Choroid plexus epithelial cell (primary cell): ENCODE results near the gene CD22.
"Not testable (repeated sequence)": the region's sequence is repeated elsewhere in the genome, so short reads cannot be mapped to it uniquely, and the experiment has no call there.

ENCODE experiments used
- DNase-seq: peaks from one replicate; pipeline ENCODE4 v3.0.0-alpha.2; 2010; ENCODE audit warnings: low read depth
- H3K4me3 ChIP-seq: 2 replicates; pipeline ENCODE4 v1.5.1; 2011; ENCODE audit warnings: low read depth, mild to moderate bottlenecking, control low read depth, low read length, moderate library complexity
- TF ChIP-seq, protein P1 (sequence below): conservative IDR thresholded peaks from 2 replicates; pipeline ENCODE4 v1.5.1; 2011; ENCODE audit warnings: low read depth, mild to moderate bottlenecking, control low read depth, inconsistent platforms, low read length, moderate library complexity

Gene CD22

DNA sequence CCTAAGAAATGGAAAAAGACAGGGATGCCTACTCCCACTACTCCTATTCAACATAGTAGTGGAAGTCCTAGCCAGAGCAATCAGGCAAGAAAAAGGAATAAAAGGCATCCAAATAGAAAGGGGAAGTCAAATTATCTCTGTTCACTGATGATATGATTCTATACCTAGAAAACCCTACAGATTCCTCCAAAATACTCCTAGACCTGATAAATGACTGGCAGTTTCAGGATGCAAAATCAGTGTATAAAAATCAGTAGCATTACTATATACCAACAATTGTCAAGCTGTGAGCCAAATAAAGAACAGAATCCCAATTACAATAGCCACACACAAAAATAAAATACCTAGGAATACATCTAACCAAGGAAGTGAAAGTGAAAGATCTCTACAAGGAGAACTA lies 40.5 kb downstream of the CD22 start:
- TF ChIP-seq, protein P1, sequence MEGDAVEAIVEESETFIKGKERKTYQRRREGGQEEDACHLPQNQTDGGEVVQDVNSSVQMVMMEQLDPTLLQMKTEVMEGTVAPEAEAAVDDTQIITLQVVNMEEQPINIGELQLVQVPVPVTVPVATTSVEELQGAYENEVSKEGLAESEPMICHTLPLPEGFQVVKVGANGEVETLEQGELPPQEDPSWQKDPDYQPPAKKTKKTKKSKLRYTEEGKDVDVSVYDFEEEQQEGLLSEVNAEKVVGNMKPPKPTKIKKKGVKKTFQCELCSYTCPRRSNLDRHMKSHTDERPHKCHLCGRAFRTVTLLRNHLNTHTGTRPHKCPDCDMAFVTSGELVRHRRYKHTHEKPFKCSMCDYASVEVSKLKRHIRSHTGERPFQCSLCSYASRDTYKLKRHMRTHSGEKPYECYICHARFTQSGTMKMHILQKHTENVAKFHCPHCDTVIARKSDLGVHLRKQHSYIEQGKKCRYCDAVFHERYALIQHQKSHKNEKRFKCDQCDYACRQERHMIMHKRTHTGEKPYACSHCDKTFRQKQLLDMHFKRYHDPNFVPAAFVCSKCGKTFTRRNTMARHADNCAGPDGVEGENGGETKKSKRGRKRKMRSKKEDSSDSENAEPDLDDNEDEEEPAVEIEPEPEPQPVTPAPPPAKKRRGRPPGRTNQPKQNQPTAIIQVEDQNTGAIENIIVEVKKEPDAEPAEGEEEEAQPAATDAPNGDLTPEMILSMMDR: no peak
- DNase-seq: no peak
- no peak overlapping the region for H3K4me3 ChIP-seq

DNA sequence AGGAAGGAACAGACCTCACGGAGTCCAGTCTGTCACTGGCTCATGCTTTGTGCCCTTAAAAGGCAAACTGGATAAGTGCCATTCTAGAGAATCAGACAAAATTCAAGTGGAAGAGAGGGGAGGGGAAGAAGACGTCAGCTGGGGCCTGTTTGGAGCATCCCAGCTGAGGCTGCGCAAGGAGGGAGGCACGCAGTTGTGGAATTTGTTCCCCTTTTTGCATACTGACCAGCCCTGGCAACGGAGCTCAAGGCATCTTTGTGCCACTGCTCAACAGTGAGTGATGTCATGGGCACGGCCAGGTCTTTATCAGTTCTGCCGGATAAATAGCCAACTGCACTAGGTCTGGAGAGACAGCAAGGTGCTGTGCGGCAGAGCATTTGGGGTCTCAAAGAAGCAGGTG lies 41.7 kb downstream of the CD22 start, which contains the start of gene GPR42:
Gene GPR42 (plus strand): TSS at position 347 of the 400 bp plus-strand sequence. CDS start 292 bp downstream, outside the sequence.
- no peak within 1 kb of the TSS for H3K4me3 ChIP-seq
- no peak for DNase-seq
- TF ChIP-seq, protein P1: no peak

- DNase-seq: no peak
- TF ChIP-seq, protein P1: no peak
- H3K4me3 ChIP-seq: no peak overlapping the region
These were observed 44.5 kb downstream of the CD22 start for GRCh38 chr19:35373492-35373891.

DNA sequence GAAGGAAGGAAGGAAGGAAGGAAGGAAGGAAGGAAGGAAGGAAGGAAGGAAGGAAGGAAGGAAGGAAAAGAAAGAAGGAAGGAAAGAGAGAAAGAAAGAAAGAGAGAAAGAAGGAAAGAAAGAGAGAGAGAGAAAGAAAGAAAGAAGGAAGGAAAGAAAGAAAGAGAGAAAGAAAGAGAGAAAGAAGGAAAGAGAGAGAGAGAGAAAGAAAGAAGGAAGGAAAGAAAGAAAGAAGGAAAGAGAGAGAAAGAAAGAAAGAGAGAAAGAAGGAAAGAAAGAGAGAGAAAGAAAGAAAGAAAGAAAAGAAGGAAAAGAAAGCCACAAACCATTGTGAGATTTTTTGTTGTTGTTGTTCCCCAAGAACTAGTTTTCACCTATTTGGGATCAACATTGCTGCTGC lies 45.0 kb downstream of the CD22 start:
- not testable (repeated sequence) for H3K4me3 ChIP-seq, DNase-seq

DNA sequence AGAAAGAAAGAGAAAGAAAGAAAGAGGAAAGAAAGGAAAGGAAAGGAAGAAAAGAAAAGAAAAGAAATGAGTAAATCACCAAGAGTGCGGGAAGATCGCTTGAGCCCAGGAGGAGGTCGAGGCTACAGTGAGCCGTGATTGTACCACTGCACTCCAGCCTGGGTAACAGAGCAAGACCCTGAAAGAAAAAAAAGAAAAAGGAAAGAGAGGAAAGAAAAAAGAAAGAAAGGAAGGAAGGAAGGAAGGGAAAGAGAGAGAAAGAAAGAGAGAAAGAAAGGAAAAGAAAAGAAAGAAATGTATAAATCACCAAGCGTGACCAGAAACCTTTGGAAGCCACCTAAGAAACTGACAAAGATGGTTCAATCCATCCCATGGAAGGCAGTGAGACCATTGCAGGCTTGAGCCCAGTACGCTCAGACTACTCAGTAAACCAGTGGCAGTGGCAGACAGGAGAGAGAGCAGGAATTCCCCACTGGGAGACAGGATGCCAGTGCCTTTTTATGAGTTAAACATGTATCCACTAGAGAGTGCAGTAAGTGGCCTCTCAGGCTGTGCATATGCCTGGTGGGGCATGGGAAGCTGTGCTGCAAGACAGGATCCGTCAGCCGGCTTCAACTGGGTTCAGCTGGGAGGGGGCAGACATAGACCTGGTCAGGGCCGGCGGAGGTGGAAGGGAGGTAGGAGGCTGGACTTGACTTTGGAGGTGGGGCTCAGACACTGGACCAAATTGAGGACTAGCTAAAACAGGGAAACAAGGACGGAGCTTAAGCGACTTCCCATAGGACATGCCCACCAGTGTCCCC lies 46.7 kb downstream of the CD22 start:
- DNase-seq: no peak
- TF ChIP-seq, protein P1: no peak
- no peak overlapping the region for H3K4me3 ChIP-seq

GRCh38 chr19:35377656-35378055 lies 48.7 kb downstream of the CD22 start:
- H3K4me3 ChIP-seq: no peak overlapping the region
- TF ChIP-seq, protein P1: no peak
- DNase-seq: no peak

- H3K4me3 ChIP-seq: no peak overlapping the region
- TF ChIP-seq, protein P1: no peak
- no peak for DNase-seq
These were observed 49.4 kb downstream of the CD22 start for GRCh38 chr19:35378356-35378755.

- not testable (repeated sequence) for DNase-seq
These were observed 50.6 kb downstream of the CD22 start for GRCh38 chr19:35379545-35379944.

More at GRCh38 chr19:35379545-35379944, 50.6 kb downstream of the CD22 start:
- H3K4me3 ChIP-seq: not testable (repeated sequence)
